Activated T-cell treated with anti-CD3 and anti-CD28 coated beads for 24 hours (primary cell): Measurements from ENCODE around the gene SDK1.

Experiments
- DNase-seq: peaks from one replicate; pipeline ENCODE4 v3.0.0-alpha.2; 2020; ENCODE audit warnings: low read depth

The SDK1 gene

GRCh38 chr7:3806516-3806915, 505.5 kb downstream of the SDK1 start:
- DNase-seq = no peak

- DNase-seq = no peak
Measured at GRCh38 chr7:3807824-3808223, 506.8 kb downstream of the SDK1 start.

- DNase-seq = no peak
Measured at GRCh38 chr7:3821488-3821887, 520.4 kb downstream of the SDK1 start.

GRCh38 chr7:3825491-3825890, 524.4 kb downstream of the SDK1 start:
- no peak for DNase-seq

- no peak for DNase-seq
Measured at GRCh38 chr7:3832199-3832598, 531.1 kb downstream of the SDK1 start.

- DNase-seq = no peak
Measured at GRCh38 chr7:3835109-3835508, 534.1 kb downstream of the SDK1 start.

GRCh38 chr7:3836855-3837254, 535.8 kb downstream of the SDK1 start:
- no peak for DNase-seq

- DNase-seq = no peak
Measured at GRCh38 chr7:3844540-3845151, 543.6 kb downstream of the SDK1 start.

- DNase-seq = no peak
Measured at GRCh38 chr7:3846738-3847137, 545.7 kb downstream of the SDK1 start.

GRCh38 chr7:3847336-3847735, 546.3 kb downstream of the SDK1 start:
- DNase-seq = no peak

- DNase-seq = no peak
Measured at GRCh38 chr7:3859431-3859830, 558.4 kb downstream of the SDK1 start.

GRCh38 chr7:3860932-3861331, 559.9 kb downstream of the SDK1 start:
- DNase-seq = no peak

GRCh38 chr7:3861386-3861785, 560.3 kb downstream of the SDK1 start:
- no peak for DNase-seq

GRCh38 chr7:3861941-3862340, 560.9 kb downstream of the SDK1 start:
- no peak for DNase-seq

- no peak for DNase-seq
Measured at GRCh38 chr7:3862774-3863173, 561.7 kb downstream of the SDK1 start.

- DNase-seq = no peak
Measured at GRCh38 chr7:3866277-3866676, 565.2 kb downstream of the SDK1 start.

- DNase-seq = no peak
Measured at GRCh38 chr7:3867863-3868262, 566.8 kb downstream of the SDK1 start.

- DNase-seq = no peak
Measured at GRCh38 chr7:3879355-3880075, 578.5 kb downstream of the SDK1 start.

GRCh38 chr7:3880228-3880987, 579.4 kb downstream of the SDK1 start:
- no peak for DNase-seq

- no peak for DNase-seq
Measured at GRCh38 chr7:3882782-3883181, 581.7 kb downstream of the SDK1 start.

GRCh38 chr7:3884543-3884942, 583.5 kb downstream of the SDK1 start:
- no peak for DNase-seq

- no peak for DNase-seq
Measured at GRCh38 chr7:3887096-3887690, 586.1 kb downstream of the SDK1 start.

- DNase-seq = no peak
Measured at GRCh38 chr7:3888096-3888495, 587.0 kb downstream of the SDK1 start.
